ENCODE measurements around the gene CALR.
"Not testable (repeated sequence)": the region's sequence is repeated elsewhere in the genome, so short reads cannot be mapped to it uniquely, and the experiment has no call there.

The CALR gene

GRCh38 chr19:12937927-12938778 lies at the start of gene CALR:
CALR (plus strand) TSS chr19:12938609; CDS start chr19:12938680, 71 bp downstream.
- no peak for TF ChIP-seq CTCF (conservative IDR thresholded peaks at IDR 0.05; ENCODE audit: low read depth)
- peak within 1 kb of the TSS; percentile 87 for H3K27ac ChIP-seq
- POLR2A ChIA-PET (ENCODE audit: low non-redundant PET), result interaction anchor here (0.6 to 0.8 kb wide), 4 partner anchors 8 to 19 kb away, joined by 3 to 6 read pairs (median 3); partner anchors contain the start of gene SYCE2
- peak; percentile 100 for DNase-seq (ENCODE audit: low spot score)
- CTCF ChIA-PET, result interaction anchor here (0.5 kb wide), 1 partner anchor 17 kb away, joined by 3 read pairs; no protein-coding TSS in a partner anchor

- CTCF ChIA-PET, result interaction anchor here (0.6 to 1.5 kb wide), 5 partner anchors 18 to 134 kb away, joined by 3 to 8 read pairs (median 4); no protein-coding TSS in a partner anchor
- DNase-seq (ENCODE audit: low spot score), result not testable (repeated sequence)
- peak overlapping the region; percentile 58 for H3K27ac ChIP-seq
- POLR2A ChIA-PET (ENCODE audit: low non-redundant PET), result interaction anchor here (0.7 to 1.0 kb wide), 2 partner anchors 32 to 69 kb away, joined by 3 to 8 read pairs; no protein-coding TSS in a partner anchor
Measured at GRCh38 chr19:12890299-12890786, 48.1 kb upstream of the CALR start.

GRCh38 chr19:12890787-12891552 lies 47.4 kb upstream of the CALR start, which contains the start of gene GCDH:
GCDH (plus strand) TSS chr19:12891160; CDS start chr19:12891305, 145 bp downstream.
- TF ChIP-seq CTCF (conservative IDR thresholded peaks at IDR 0.05; ENCODE audit: low read depth), result no peak
- peak; percentile 98 for DNase-seq (ENCODE audit: low spot score)
- peak within 1 kb of the TSS; percentile 58 for H3K27ac ChIP-seq
- ChIA-PET CTCF (interaction anchor here (0.6 to 1.5 kb wide), 6 partner anchors 18 to 135 kb away, joined by 3 to 10 read pairs (median 6); no protein-coding TSS in a partner anchor), POLR2A (ENCODE audit: low non-redundant PET) (interaction anchor here (0.5 to 1.0 kb wide), 7 partner anchors 9 to 76 kb away, joined by 3 to 6 read pairs (median 4); partner anchors contain the start of gene SYCE2)

GRCh38 chr19:12891553-12892021 lies 46.8 kb upstream of the CALR start:
- H3K27ac ChIP-seq, result peak overlapping the region; percentile 58
- no peak for DNase-seq (ENCODE audit: low spot score)
- CTCF ChIA-PET, result interaction anchor here (0.6 to 1.5 kb wide), 4 partner anchors 44 to 114 kb away, joined by 4 to 10 read pairs (median 6); no protein-coding TSS in a partner anchor
- POLR2A ChIA-PET (ENCODE audit: low non-redundant PET), result interaction anchor here (0.5 to 1.0 kb wide), 7 partner anchors 9 to 75 kb away, joined by 3 to 6 read pairs (median 4); partner anchors contain the start of gene SYCE2
- TF ChIP-seq CTCF (conservative IDR thresholded peaks at IDR 0.05; ENCODE audit: low read depth), result no peak

- ChIA-PET POLR2A (ENCODE audit: low non-redundant PET) (no interaction called here), CTCF (no interaction called here)
- H3K27ac ChIP-seq, result no peak overlapping the region
- DNase-seq (ENCODE audit: low spot score), result no peak
- no peak for TF ChIP-seq CTCF (conservative IDR thresholded peaks at IDR 0.05; ENCODE audit: low read depth)
Measured at GRCh38 chr19:12893582-12893981, 44.8 kb upstream of the CALR start.

- ChIA-PET POLR2A (ENCODE audit: low non-redundant PET) (no interaction called here), CTCF (interaction anchor here (0.6 kb wide), 1 partner anchor 58 kb away, joined by 3 read pairs; no protein-coding TSS in a partner anchor)
- no peak for DNase-seq (ENCODE audit: low spot score)
- no peak for TF ChIP-seq CTCF (conservative IDR thresholded peaks at IDR 0.05; ENCODE audit: low read depth)
- no peak overlapping the region for H3K27ac ChIP-seq
Measured at GRCh38 chr19:12896460-12896859, 41.9 kb upstream of the CALR start.
